GM10266 (cell line): ENCODE data around the gene ALDH1B1.

Experiments used
- DNase-seq: peaks from one replicate; pipeline ENCODE4 v3.0.0; 2012; ENCODE audit errors: extremely low spot score
- TF ChIP-seq, protein P1 (sequence below): IDR thresholded peaks from 2 replicates; pipeline ENCODE4 v1.5.1; 2012; ENCODE audit warnings: mild to moderate bottlenecking, low read depth; ENCODE audit not compliant: control insufficient read depth, insufficient read depth; ENCODE audit errors: missing control alignments

ALDH1B1 gene

DNA sequence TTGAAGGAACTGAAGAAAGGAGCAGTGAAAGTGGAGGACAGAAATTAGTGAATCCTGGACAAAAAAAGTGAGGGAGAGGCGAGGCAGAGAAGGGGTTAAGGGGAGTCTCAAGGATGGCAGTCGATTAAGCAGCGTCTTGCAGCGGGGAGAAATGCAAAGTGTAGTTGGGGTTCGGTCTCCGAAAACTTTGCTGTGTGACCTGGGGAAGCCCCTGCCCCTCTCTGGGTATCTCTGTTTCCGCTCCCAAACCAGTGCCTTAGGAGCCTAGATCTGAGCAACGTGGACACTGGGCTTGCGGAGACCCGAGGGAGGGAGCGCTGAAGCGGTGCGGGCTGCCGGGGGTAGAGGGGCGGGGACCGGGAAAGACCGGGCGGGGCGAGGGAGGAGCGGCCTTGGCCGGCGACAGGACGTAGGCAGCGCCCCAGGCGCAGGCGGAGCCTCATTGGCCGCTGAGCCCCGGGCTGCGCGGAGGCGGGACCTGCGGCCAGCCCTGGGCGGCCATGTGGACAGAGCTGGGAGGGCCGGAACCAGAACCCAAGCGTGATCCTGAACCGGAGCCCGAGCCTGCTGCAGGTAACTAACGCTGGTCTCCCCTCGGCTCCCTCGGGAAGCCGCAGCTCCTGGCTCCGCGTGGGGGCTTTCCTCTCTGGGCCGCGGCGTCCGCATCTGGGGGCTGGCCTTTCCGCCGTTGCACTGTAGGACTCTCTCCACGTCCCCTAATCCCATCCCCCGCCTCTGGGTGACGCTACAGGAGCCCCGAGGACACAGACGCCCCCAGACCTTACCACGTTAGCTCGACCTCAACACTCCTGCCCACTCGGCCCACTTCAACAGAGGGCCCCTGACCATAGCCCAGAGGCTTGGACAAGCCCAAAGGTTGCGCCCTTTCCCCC is at the start of gene ALDH1B1:
TSS of gene ALDH1B1 (plus strand) at position 468 of the 893 bp plus-strand sequence. CDS start 3,047 bp downstream, outside the sequence.
- DNase-seq: peak; percentile 93
- TF ChIP-seq, protein P1, sequence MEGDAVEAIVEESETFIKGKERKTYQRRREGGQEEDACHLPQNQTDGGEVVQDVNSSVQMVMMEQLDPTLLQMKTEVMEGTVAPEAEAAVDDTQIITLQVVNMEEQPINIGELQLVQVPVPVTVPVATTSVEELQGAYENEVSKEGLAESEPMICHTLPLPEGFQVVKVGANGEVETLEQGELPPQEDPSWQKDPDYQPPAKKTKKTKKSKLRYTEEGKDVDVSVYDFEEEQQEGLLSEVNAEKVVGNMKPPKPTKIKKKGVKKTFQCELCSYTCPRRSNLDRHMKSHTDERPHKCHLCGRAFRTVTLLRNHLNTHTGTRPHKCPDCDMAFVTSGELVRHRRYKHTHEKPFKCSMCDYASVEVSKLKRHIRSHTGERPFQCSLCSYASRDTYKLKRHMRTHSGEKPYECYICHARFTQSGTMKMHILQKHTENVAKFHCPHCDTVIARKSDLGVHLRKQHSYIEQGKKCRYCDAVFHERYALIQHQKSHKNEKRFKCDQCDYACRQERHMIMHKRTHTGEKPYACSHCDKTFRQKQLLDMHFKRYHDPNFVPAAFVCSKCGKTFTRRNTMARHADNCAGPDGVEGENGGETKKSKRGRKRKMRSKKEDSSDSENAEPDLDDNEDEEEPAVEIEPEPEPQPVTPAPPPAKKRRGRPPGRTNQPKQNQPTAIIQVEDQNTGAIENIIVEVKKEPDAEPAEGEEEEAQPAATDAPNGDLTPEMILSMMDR: peak; percentile 18

DNA sequence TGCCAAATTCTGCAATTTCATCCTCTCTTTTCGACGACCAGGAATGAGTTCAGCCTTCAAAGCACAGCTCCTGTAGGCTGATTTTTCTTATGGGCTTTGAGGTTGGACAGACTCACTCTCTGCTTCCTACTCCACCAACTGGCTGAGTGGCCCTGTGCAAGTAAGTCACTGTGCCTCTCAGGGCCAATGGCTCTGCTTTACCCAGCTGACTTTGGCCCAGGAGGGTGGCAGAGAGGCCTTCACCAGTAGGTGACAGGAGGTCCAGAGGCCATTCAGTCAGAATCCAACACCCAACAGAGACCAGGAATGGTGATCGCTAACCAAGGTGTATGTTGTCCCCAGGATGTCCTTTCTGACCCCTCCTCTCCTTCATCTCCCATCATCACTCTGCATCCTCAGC is 49.5 kb upstream of the ALDH1B1 start:
- TF ChIP-seq, protein P1: no peak
- no peak for DNase-seq

DNA sequence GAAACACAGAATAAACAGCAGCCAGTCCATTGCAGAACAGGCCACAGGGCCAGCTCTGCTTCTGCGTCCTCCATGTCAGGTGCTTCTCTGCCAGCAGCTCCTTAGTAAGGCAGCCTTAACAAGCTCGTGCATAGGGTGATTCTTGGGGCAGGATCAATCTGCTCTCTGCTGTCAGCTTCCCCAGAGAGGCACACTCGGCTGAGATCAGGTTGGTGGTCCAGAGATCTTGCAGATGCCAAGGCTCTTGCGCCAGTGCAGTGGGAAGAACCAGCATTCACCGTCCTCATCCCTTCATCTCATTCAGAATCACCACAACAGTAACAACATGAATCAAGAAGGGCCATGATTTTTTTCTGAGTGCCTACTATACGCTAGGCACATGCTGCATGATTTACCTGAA is 49.0 kb upstream of the ALDH1B1 start:
- TF ChIP-seq, protein P1: no peak
- no peak for DNase-seq

DNA sequence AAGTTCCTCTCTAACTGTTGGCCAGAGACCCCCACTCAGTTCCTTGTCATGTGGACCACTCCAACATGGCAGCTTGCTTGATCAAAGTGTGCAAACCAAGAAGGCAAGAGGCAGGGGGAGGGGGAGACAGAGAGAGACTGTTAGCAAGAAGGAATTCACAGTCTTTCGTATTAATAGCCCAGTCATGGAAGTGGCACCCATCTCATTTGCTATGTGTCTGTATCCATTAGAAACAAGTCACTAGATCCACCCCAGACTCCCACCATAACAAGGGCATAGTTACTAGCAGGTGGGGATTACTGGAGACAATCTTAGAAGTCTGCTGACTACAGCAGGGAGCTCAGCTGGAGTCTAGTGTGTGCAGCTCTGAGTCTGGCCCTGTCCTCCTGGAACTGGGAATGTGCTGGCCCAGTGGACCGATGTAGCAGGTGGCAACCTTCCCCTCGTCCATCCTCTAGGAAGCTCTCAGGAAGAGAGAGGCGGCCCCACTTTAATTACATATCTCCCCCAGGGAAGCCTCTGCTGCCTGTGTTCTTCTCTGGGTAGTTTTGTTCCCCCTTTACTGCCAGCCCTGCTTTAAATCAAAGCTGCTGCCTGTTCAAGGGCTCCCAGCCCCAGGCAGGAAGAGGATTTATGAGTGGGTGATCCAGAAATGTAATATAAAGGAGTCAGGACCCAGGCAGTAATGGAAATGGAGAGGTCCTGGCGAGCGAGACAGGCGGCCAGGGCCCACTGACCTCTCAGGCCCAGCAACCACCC is 47.8 kb upstream of the ALDH1B1 start:
- DNase-seq: no peak

DNA sequence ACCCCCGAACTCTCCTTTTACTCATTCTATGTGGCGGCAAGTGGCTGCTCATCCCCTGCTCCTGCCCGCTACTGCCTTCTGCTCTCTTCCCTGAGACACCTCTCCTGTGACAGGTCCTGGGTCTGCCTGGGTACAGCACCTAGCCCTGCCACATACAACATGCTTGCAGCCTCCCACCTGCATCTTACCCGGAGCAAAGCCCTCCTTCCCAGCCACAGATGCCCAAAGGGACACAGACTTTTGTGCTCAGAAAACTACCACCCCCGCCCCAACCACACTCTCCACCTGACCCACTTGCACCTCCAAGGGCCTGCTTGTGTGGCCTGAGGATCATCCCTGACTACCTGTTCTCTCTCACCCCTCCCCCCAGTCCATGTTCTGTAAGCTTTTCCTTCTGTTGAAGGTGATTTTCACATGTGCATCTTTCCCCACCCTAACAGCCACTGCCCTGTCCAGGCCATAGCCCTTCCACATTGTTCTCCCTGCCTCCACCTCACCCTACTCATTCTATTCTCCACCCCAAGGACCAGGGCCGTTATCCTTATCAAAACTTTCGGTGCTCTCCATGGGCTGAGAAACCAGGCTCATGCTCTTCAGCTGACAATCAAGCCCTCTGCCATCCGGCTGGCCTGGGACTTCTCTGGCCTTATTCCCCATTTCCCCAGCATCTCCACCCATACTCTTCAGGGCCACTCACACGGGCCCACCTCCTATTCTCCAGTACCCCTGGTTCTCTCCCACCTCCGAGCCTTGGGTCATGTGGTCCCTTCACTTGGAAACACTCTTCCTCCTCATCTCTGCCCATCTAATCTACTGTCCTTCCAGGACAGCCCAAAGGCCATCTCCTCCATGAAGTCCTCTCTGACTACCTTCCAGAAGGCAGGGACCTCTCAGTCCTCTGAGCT is 46.4 kb upstream of the ALDH1B1 start:
- no peak for DNase-seq

More for the DNA sequence above, 47.8 kb upstream of the ALDH1B1 start:
- TF ChIP-seq, protein P1: no peak

DNA sequence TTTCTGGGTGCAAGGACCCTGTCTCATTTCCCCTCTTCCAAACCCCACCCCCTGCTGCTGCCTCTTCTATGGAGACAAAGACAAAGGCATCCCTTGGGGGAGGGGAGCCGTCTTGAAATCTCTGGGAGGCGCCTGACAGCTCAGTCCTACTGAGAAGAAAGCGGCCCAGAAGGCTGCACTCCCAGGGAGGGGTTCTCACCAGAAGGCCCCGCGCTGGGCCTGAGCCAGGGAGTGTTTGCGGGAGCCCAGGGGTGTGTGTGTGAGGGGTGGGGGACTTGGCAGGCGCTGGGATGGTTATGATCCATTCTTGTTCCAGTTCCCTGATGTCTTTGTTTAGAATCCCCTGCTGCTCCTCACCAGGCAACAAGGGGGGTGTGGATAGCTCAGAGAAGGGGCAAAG is 45.7 kb upstream of the ALDH1B1 start:
- no peak for DNase-seq
- TF ChIP-seq, protein P1: no peak

More for the DNA sequence above, 46.4 kb upstream of the ALDH1B1 start:
- TF ChIP-seq, protein P1: no peak
